Prostate gland (tissue), 2 donors: ENCODE measurements around the gene GATA6.

Experiments
- POLR2A ChIP-seq: fragments of 450-650 bp; IDR thresholded peaks from one replicate; pipeline ENCODE4 v1.6.1; 2016; ENCODE audit warnings: antibody characterized with exemption, mild to moderate bottlenecking
- POLR2AphosphoS5 ChIP-seq: sonication (generic); formaldehyde crosslinking; IDR thresholded peaks from one replicate; pipeline ENCODE4 v1.6.1; 2017; ENCODE audit warnings: antibody characterized with exemption
- TF ChIP-seq, protein P1 (sequence below), 4 experiments: fragments of 200-600 bp in 2 of 4; fragments of 450-650 bp in 2 of 4; sonication (generic) in 2 of 4; IDR thresholded peaks; 1 replicate in 3 of 4; 2 replicates in 1 of 4; pipeline ENCODE4 v1.5.1; 2016 to 2019; ENCODE audit warnings: antibody characterized with exemption in 4 of 4, mild to moderate bottlenecking in 2 of 4, moderate library complexity in 2 of 4

DNA sequence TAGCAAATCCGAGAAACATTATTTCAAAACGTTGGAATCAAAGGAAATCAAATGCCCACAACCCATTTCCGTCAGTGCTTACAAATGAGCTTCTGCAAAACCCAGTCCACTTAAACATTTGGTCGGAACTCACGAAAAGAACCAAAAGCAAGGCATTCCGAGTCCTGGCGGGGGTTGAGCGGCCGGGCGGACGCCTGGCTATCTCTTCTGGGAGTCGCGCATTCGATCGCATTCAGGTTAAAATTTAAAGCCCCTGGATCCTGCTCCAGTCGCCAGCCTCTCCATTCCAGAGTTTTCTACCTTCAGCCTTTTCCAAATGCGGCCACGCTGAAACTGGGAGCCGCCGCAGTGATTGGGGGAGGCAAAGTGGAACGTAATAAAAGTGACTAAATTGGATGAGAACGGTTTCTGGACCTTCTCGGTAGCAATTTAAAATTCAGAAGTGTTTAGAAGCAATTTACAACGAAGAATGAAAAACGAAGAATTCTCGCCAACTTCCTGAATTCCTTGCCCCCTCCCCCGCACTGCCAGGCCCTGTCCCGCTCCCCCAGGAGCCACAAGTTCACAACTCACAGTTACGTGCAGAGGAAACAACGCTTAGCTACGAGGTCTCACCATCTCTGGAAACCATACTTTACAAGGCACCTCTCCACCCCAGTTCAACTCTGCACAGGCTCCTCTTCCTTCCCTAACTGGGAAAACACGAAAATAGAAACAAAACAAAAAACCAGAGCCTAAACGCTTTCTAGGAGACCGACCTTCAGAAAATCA is 1.7 kb upstream of the GATA6 start:
- TF ChIP-seq, protein P1, sequence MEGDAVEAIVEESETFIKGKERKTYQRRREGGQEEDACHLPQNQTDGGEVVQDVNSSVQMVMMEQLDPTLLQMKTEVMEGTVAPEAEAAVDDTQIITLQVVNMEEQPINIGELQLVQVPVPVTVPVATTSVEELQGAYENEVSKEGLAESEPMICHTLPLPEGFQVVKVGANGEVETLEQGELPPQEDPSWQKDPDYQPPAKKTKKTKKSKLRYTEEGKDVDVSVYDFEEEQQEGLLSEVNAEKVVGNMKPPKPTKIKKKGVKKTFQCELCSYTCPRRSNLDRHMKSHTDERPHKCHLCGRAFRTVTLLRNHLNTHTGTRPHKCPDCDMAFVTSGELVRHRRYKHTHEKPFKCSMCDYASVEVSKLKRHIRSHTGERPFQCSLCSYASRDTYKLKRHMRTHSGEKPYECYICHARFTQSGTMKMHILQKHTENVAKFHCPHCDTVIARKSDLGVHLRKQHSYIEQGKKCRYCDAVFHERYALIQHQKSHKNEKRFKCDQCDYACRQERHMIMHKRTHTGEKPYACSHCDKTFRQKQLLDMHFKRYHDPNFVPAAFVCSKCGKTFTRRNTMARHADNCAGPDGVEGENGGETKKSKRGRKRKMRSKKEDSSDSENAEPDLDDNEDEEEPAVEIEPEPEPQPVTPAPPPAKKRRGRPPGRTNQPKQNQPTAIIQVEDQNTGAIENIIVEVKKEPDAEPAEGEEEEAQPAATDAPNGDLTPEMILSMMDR (IDR thresholded peaks at IDR 0.05), result no peak
- no peak for TF ChIP-seq POLR2AphosphoS5
- no peak for TF ChIP-seq POLR2A
